HepG2 (cell line): ENCODE data around the gene PAXIP1. TPM values are rescaled to one million over a fixed set of nuclear protein-coding genes. Genes with fewer than 3 reads are reported as not detected.

Experiments
- ATAC-seq: fragments of 200-7000 bp; cut with Tn5 transposase; 3 replicates; pipeline ENCODE4 v1.9.1; 2020; ENCODE audit warnings: mild to moderate bottlenecking, moderate library complexity
- BruUV-seq: library from RNA; stranded (reverse); fragments of 400-500 nt; replicated peaks from 2 replicates; lab custom pipeline; 2021; lab: Mats Ljungman, UMichigan
- CTCF ChIA-PET: fragments of 300-600 bp; formaldehyde crosslinking; extraction: SDS; loops from one replicate; lab custom pipeline; 2021; ENCODE audit warnings: low total read pairs, inconsistent platforms, low intra/inter-chr PET ratio; lab: Yijun Ruan, JAX
- POLR2A ChIA-PET: fragments of 350-600 bp; sonication (Branson Sonifier 250); formaldehyde crosslinking; loops from one replicate; lab custom pipeline; 2020; ENCODE audit warnings: antibody characterized with exemption, inconsistent platforms; lab: Yijun Ruan, JAX
- DNase-seq: peaks from one replicate; pipeline ENCODE4 v3.0.0-alpha.2; 2015; ENCODE audit warnings: low spot score
- FAIRE-seq: peaks from 3 replicates; lab custom pipeline; 2011; peaks lifted over from hg19 to GRCh38; lab: Jason Lieb, UNC
- H2AFZ ChIP-seq: one replicate; pipeline ENCODE4 v1.6.1; 2011; ENCODE audit warnings: low read length, inconsistent platforms
- H3K27ac ChIP-seq: fragments of 300-600 bp; 3 replicates; pipeline ENCODE4 v1.8.0; 2011; ENCODE audit warnings: mixed run types, mild to moderate bottlenecking, mixed read lengths, low read length, inconsistent platforms; ENCODE audit not compliant: insufficient read depth; ENCODE audit errors: extremely low read length
- H3K27me3 ChIP-seq, 2 experiments: fragments of 200-600 bp in 1 of 2; 2 replicates in 1 of 2; 3 replicates in 1 of 2; pipeline versions ENCODE4 v1.6.0 to v1.8.0; 2011; ENCODE audit warnings: low read length in 2 of 2, mild to moderate bottlenecking in 2 of 2, moderate library complexity in 2 of 2, inconsistent platforms in 1 of 2; ENCODE audit not compliant: insufficient read depth in 2 of 2, control insufficient read depth in 1 of 2
- H3K36me3 ChIP-seq, 2 experiments: fragments of 200-600 bp in 1 of 2; replicated peaks in 1 of 2; 2 replicates in 1 of 2; 3 replicates in 1 of 2; pipeline versions ENCODE4 v1.5.1 to v1.8.0; 2011; ENCODE audit warnings: low read length in 2 of 2, inconsistent platforms in 1 of 2; ENCODE audit not compliant: insufficient read depth in 2 of 2, control insufficient read depth in 1 of 2
- H3K4me1 ChIP-seq: 2 replicates; pipeline ENCODE4 v1.5.1; 2012; ENCODE audit warnings: low read length, inconsistent platforms; ENCODE audit not compliant: insufficient read depth
- H3K4me2 ChIP-seq: 2 replicates; pipeline ENCODE4 v1.6.0; 2011; ENCODE audit warnings: low read depth, low read length, inconsistent platforms
- H3K4me3 ChIP-seq, 3 experiments: fragments of 200-600 bp in 1 of 3; sonication (generic), shearing (Covaris generic) in 1 of 3; replicated peaks in 1 of 3; 2 replicates each; pipeline ENCODE4 v1.5.1; 2011 to 2016; ENCODE audit warnings: low read length in 3 of 3, inconsistent platforms in 2 of 3, low read depth in 2 of 3, mild to moderate bottlenecking in 2 of 3, control low read depth in 1 of 3, mixed read lengths in 1 of 3; ENCODE audit not compliant: insufficient read depth in 1 of 3
- H3K79me2 ChIP-seq: one replicate; pipeline ENCODE4 v1.6.1; 2011; ENCODE audit warnings: low read length, inconsistent platforms; ENCODE audit not compliant: insufficient read depth
- H3K9ac ChIP-seq: 2 replicates; pipeline ENCODE4 v1.6.0; 2011; ENCODE audit warnings: mild to moderate bottlenecking, low read depth, low read length, inconsistent platforms; ENCODE audit not compliant: insufficient read depth
- H3K9me3 ChIP-seq: 2 replicates; pipeline ENCODE4 v1.5.1; 2012; ENCODE audit warnings: mild to moderate bottlenecking, low read length
- H4K20me1 ChIP-seq: 2 replicates; pipeline ENCODE4 v1.6.0; 2011; ENCODE audit warnings: inconsistent platforms, mild to moderate bottlenecking, low read length, moderate library complexity; ENCODE audit not compliant: insufficient read depth
- BRF2 ChIP-seq: sonication (generic); formaldehyde crosslinking; IDR thresholded peaks from 2 replicates; pipeline ENCODE4 v1.8.1; 2022; ENCODE audit warnings: mild to moderate bottlenecking, missing genetic modification reagents
- CBX1 ChIP-seq: IDR thresholded peaks from one replicate; pipeline ENCODE4 v1.6.1; 2016; ENCODE audit warnings: antibody characterized with exemption, low read depth
- ETS1 ChIP-seq: sonication (generic); formaldehyde crosslinking; IDR thresholded peaks from 2 replicates; pipeline ENCODE4 v1.4.0; 2020; ENCODE audit warnings: missing genetic modification reagents
- IKZF5 ChIP-seq: IDR thresholded peaks from 2 replicates; pipeline ENCODE4 v1.6.1; 2018; ENCODE audit warnings: missing genetic modification reagents, mild to moderate bottlenecking, missing compliant biosample characterization
- NFATC3 ChIP-seq: sonication (generic); formaldehyde crosslinking; IDR thresholded peaks from 2 replicates; pipeline ENCODE4 v1.5.1; 2020; ENCODE audit warnings: mild to moderate bottlenecking, missing genetic modification reagents
- NFIC ChIP-seq: IDR thresholded peaks from 2 replicates; pipeline ENCODE4 v1.6.1; 2012; ENCODE audit warnings: mild to moderate bottlenecking, low read length, inconsistent platforms
- RELA ChIP-seq: sonication (generic); formaldehyde crosslinking; IDR thresholded peaks from 2 replicates; pipeline ENCODE4 v1.4.0; 2020; ENCODE audit warnings: missing genetic modification reagents
- TFDP2 ChIP-seq: sonication (generic); formaldehyde crosslinking; IDR thresholded peaks from 2 replicates; pipeline ENCODE4 v1.4.0; 2020; ENCODE audit warnings: missing genetic modification reagents
- THRA ChIP-seq: sonication (generic); formaldehyde crosslinking; IDR thresholded peaks from 2 replicates; pipeline ENCODE4 v1.4.0; 2020; ENCODE audit warnings: missing genetic modification reagents, borderline replicate concordance
- ZBTB39 ChIP-seq: sonication (generic); formaldehyde crosslinking; IDR thresholded peaks from 2 replicates; pipeline ENCODE4 v1.5.0; 2020; ENCODE audit warnings: missing genetic modification reagents
- ZNF3 ChIP-seq: IDR thresholded peaks from 2 replicates; pipeline ENCODE4 v1.7.0; 2017; ENCODE audit warnings: inconsistent platforms
- ZNF30 ChIP-seq: sonication (generic); formaldehyde crosslinking; IDR thresholded peaks from 2 replicates; pipeline ENCODE4 v1.5.0; 2020; ENCODE audit warnings: mild to moderate bottlenecking, missing genetic modification reagents
- ZNF333 ChIP-seq: sonication (generic); formaldehyde crosslinking; IDR thresholded peaks from 2 replicates; pipeline ENCODE4 v1.4.0; 2020; ENCODE audit warnings: mild to moderate bottlenecking, missing genetic modification reagents, borderline replicate concordance
- ZNF569 ChIP-seq: sonication (generic); formaldehyde crosslinking; IDR thresholded peaks from 2 replicates; pipeline ENCODE4 v1.5.0; 2020; ENCODE audit warnings: mild to moderate bottlenecking, missing genetic modification reagents, moderate library complexity, borderline replicate concordance
- WGBS: methylation state at CpG from one replicate; pipeline ENCODE4 v1.1.6; 2017; ENCODE audit warnings: low lambda C conversion rate; 5-methylcytosine and 5-hydroxymethylcytosine counted together
- in situ Hi-C: cut with HindIII; loops from 2 replicates; pipeline ENCODE4 v1.10.0; 2017; ENCODE audit warnings: low pct_unique_long_range_greater_than_20kb; ENCODE audit not compliant: extremely low pct_ligation_motif_present
- intact Hi-C: fragments of 100-400 bp; cut with micrococcal nuclease; formaldehyde crosslinking; loops from one replicate; pipeline ENCODE4 v1.10.0; 2022; ENCODE audit not compliant: unreplicated experiment
- polyA plus RNA-seq, 8 experiments: library from polyadenylated mRNA; depleted of rRNA in 3 of 8; stranded (reverse) in 7 of 8; unstranded in 1 of 8; fragments of >200 nt; fragmentation: Illumina TruSeq in 4 of 8; extraction: Trizol in 4 of 8; gene quantifications; 2 replicates each; pipeline versions ENCODE4 v1.2.1 to v1.2.3, GENCODE V29; 2011 to 2016; ENCODE audit warnings: low read depth in 4 of 8, missing spikeins in 1 of 8, mixed read lengths in 1 of 8; ENCODE audit not compliant: insufficient read depth in 1 of 8
- total RNA-seq, 5 experiments: library from RNA; depleted of rRNA; stranded (reverse); fragments of >200 nt; fragmentation: Illumina TruSeq; extraction: Trizol; gene quantifications; 2 replicates each; pipeline ENCODE4 v1.2.3, GENCODE V29; 2016; ENCODE audit warnings: low read depth in 1 of 5

PAXIP1 gene
- total and polyA plus RNA-seq, 2 of the 13 experiments (the other 11 are each of a cell fraction or from before 2014, with no cell fraction given), result 11.6 to 16.2 TPM

- intact Hi-C loops, result no loop called here
- TF ChIP-seq ZBTB39 (CRISPR knock-in tag) (no peak), ZNF3 (CRISPR knock-in tag) (no peak), CBX1 (no peak), ETS1 (no peak), THRA (CRISPR knock-in tag) (no peak), ZNF569 (CRISPR knock-in tag) (no peak), BRF2 (no peak), IKZF5 (CRISPR knock-in tag) (no peak), NFATC3 (CRISPR knock-in tag) (no peak), NFIC (no peak), TFDP2 (no peak), RELA (CRISPR knock-in tag) (no peak), ZNF333 (no peak), ZNF30 (CRISPR knock-in tag) (no peak)
These were observed 56.8 kb downstream of the PAXIP1 start for GRCh38 chr7:154946166-154946565.

More at GRCh38 chr7:154946166-154946565, 56.8 kb downstream of the PAXIP1 start:
- H3K9me3 ChIP-seq, result no peaks in the 10 kb centered on the region
- H3K27ac ChIP-seq, result no peak overlapping the region
- no peak for DNase-seq
- H3K79me2 ChIP-seq, result no peaks in the 10 kb centered on the region
- 98% methylated on average over 7 of the region's 7 CpGs for WGBS
- no peak for ATAC-seq
- no peak overlapping the region for H2AFZ ChIP-seq
- no peaks in the 10 kb centered on the region for H4K20me1 ChIP-seq
- no TSS peak for BruUV-seq
- H3K4me2 ChIP-seq, result no peak overlapping the region
- no peak for FAIRE-seq
- H3K36me3 ChIP-seq, result peaks cover 4 to 35% of the 10 kb centered on the region in 2 experiments; a peak in 4 of 5 replicates
- in situ Hi-C loops, result no loop called here
- POLR2A ChIA-PET, result no interaction called here
- CTCF ChIA-PET, result no interaction called here
- no peak overlapping the region for H3K9ac ChIP-seq
- H3K27me3 ChIP-seq, result no peaks in the 10 kb centered on the region
- no peak overlapping the region for H3K4me3 ChIP-seq
- peaks cover 6% of the 10 kb centered on the region; the same call in 1 of the 2 replicates for H3K4me1 ChIP-seq
